GM21723 (cell line): ENCODE measurements around the gene VSIR.

ENCODE experiments used
- ATAC-seq: cut with Tn5 transposase; IDR thresholded peaks from one replicate; pipeline ENCODE4 v1.9.1; 2021; ENCODE audit warnings: mild to moderate bottlenecking, moderate library complexity; ENCODE audit not compliant: unreplicated experiment

VSIR gene

GRCh38 chr10:71749396-71749795 is 23.9 kb downstream of the VSIR start:
- ATAC-seq = no peak

- ATAC-seq = peak; percentile 61
Observed at GRCh38 chr10:71748671-71749191, 24.6 kb downstream of the VSIR start.

- no peak for ATAC-seq
Observed at GRCh38 chr10:71747551-71748523, 25.5 kb downstream of the VSIR start.

- no peak for ATAC-seq
Observed at GRCh38 chr10:71747039-71747531, 26.2 kb downstream of the VSIR start.

GRCh38 chr10:71746344-71747037 is 26.8 kb downstream of the VSIR start:
- no peak for ATAC-seq

GRCh38 chr10:71745664-71746250 is 27.6 kb downstream of the VSIR start:
- no peak for ATAC-seq

GRCh38 chr10:71744897-71745663 is 28.2 kb downstream of the VSIR start:
- no peak for ATAC-seq

- ATAC-seq = no peak
Observed at GRCh38 chr10:71743866-71744265, 29.5 kb downstream of the VSIR start.

- no peak for ATAC-seq
Observed at GRCh38 chr10:71743089-71743838, 30.1 kb downstream of the VSIR start.

- ATAC-seq = no peak
Observed at GRCh38 chr10:71742301-71743088, 30.8 kb downstream of the VSIR start.

GRCh38 chr10:71741671-71742070 is 31.6 kb downstream of the VSIR start:
- ATAC-seq = no peak

GRCh38 chr10:71741029-71741428 is 32.3 kb downstream of the VSIR start:
- ATAC-seq = no peak

- no peak for ATAC-seq
Observed at GRCh38 chr10:71740069-71740653, 33.2 kb downstream of the VSIR start.

GRCh38 chr10:71739358-71739900 is 33.9 kb downstream of the VSIR start:
- ATAC-seq = no peak

- no peak for ATAC-seq
Observed at GRCh38 chr10:71737834-71738197, 35.5 kb downstream of the VSIR start.

- no peak for ATAC-seq
Observed at GRCh38 chr10:71737001-71737833, 36.1 kb downstream of the VSIR start.

- no peak for ATAC-seq
Observed at GRCh38 chr10:71736570-71736952, 36.8 kb downstream of the VSIR start.
